Measurements from ENCODE around the gene FCHSD2. TPM values are rescaled to one million over a fixed set of nuclear protein-coding genes. Genes with fewer than 3 reads are reported as not detected.

Gene FCHSD2
- total and polyA plus RNA-seq, 2 of the 13 experiments (the other 11 are each of a cell fraction or from before 2014, with no cell fraction given): 20.5 to 24.8 TPM

DNA sequence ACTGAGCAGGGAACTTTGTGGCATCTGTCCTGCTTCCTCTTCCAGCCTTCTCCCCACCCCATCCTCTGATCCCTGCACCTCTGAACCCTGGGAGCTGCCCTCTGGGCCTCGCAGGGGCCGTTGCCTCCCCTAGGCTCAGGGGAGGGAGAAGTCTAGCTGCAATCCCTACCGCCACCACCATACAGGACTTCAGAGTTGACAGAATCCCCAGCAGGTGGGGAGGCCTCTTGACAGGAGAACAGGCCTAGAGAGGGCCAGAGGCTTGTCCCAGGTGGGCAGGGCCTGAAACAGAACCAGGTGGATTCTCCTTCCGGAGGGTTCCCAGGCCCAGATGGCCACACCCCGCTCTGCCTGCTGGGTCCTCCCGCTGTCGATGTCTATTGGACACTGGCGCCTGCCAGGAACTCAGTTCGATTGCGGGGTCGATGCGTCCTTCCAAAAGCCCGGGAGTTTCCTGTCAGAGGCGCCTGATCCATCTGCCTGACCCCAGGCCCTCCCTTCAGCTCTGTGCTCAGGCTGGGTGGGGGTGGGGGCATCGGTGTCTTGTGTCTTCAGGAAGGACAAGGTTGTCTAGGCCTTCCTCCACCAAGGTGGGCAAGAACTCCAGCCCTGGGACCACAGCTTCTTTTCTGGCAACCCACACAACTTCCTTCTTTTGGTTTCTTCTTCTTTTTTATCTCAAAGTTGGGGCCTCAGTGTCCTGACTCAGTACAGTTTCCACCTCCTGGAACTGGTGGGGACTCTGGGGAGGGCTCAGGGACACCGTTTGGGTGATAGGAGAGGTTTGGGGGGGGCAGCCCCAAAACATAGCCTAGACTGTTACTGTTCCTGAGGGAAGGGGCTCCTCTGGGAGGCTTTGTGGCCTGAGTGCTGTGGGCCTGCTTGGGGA lies 354.7 kb downstream of the FCHSD2 start (continued):
- TF ChIP-seq, protein P1, sequence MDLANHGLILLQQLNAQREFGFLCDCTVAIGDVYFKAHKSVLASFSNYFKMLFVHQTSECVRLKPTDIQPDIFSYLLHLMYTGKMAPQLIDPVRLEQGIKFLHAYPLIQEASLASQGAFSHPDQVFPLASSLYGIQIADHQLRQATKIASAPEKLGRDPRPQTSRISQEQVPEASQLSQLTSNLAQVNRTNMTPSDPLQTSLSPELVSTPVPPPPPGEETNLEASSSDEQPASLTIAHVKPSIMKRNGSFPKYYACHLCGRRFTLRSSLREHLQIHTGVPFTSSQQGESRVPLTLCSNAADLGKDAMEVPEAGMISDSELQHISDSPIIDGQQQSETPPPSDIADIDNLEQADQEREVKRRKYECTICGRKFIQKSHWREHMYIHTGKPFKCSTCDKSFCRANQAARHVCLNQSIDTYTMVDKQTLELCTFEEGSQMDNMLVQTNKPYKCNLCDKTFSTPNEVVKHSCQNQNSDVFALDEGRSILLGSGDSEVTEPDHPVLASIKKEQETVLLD (CRISPR knock-in tag; IDR thresholded peaks at IDR 0.05; ENCODE audit: low read depth): no peak
- no peak; the same call in 1 of the 2 replicates for TF ChIP-seq SIX4 (CRISPR knock-in tag; IDR thresholded peaks at IDR 0.05)
- no peak for TF ChIP-seq GPN1 (CRISPR knock-in tag; IDR thresholded peaks at IDR 0.05; ENCODE audit: borderline replicate concordance)
- no peak for TF ChIP-seq MAFK (conservative IDR thresholded peaks at IDR 0.05 in 1 of 2, IDR thresholded peaks at IDR 0.05 in 1 of 2; ENCODE audit: low read length in 2 of 2)
- peak; percentile 73; the same call in 1 of the 3 replicates for TF ChIP-seq MXI1 (IDR thresholded peaks at IDR 0.05; ENCODE audit: borderline replicate concordance, low read depth, low read length)
- peak; percentile 59; the same call in 1 of the 2 replicates for TF ChIP-seq FOXA3 (CRISPR knock-in tag; IDR thresholded peaks at IDR 0.05)
- no peak; the same call in 1 of the 2 replicates for TF ChIP-seq MYC (CRISPR knock-in tag; IDR thresholded peaks at IDR 0.05; ENCODE audit: borderline replicate concordance)
- peak; percentile 36 for TF ChIP-seq ASH2L (IDR thresholded peaks at IDR 0.05; ENCODE audit: insufficient read length, low read depth, low read length)
- TF ChIP-seq, protein P2, sequence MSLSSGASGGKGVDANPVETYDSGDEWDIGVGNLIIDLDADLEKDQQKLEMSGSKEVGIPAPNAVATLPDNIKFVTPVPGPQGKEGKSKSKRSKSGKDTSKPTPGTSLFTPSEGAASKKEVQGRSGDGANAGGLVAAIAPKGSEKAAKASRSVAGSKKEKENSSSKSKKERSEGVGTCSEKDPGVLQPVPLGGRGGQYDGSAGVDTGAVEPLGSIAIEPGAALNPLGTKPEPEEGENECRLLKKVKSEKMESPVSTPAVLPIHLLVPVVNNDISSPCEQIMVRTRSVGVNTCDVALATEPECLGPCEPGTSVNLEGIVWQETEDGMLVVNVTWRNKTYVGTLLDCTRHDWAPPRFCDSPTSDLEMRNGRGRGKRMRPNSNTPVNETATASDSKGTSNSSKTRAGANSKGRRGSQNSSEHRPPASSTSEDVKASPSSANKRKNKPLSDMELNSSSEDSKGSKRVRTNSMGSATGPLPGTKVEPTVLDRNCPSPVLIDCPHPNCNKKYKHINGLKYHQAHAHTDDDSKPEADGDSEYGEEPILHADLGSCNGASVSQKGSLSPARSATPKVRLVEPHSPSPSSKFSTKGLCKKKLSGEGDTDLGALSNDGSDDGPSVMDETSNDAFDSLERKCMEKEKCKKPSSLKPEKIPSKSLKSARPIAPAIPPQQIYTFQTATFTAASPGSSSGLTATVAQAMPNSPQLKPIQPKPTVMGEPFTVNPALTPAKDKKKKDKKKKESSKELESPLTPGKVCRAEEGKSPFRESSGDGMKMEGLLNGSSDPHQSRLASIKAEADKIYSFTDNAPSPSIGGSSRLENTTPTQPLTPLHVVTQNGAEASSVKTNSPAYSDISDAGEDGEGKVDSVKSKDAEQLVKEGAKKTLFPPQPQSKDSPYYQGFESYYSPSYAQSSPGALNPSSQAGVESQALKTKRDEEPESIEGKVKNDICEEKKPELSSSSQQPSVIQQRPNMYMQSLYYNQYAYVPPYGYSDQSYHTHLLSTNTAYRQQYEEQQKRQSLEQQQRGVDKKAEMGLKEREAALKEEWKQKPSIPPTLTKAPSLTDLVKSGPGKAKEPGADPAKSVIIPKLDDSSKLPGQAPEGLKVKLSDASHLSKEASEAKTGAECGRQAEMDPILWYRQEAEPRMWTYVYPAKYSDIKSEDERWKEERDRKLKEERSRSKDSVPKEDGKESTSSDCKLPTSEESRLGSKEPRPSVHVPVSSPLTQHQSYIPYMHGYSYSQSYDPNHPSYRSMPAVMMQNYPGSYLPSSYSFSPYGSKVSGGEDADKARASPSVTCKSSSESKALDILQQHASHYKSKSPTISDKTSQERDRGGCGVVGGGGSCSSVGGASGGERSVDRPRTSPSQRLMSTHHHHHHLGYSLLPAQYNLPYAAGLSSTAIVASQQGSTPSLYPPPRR (CRISPR knock-in tag; IDR thresholded peaks at IDR 0.05; ENCODE audit: borderline replicate concordance): peak; percentile 71
- TF ChIP-seq ZC3H4 (CRISPR knock-in tag; IDR thresholded peaks at IDR 0.05; ENCODE audit: borderline replicate concordance): no peak
- TF ChIP-seq ETV6 (CRISPR knock-in tag; conservative IDR thresholded peaks at IDR 0.05): no peak
- TF ChIP-seq, protein P3, sequence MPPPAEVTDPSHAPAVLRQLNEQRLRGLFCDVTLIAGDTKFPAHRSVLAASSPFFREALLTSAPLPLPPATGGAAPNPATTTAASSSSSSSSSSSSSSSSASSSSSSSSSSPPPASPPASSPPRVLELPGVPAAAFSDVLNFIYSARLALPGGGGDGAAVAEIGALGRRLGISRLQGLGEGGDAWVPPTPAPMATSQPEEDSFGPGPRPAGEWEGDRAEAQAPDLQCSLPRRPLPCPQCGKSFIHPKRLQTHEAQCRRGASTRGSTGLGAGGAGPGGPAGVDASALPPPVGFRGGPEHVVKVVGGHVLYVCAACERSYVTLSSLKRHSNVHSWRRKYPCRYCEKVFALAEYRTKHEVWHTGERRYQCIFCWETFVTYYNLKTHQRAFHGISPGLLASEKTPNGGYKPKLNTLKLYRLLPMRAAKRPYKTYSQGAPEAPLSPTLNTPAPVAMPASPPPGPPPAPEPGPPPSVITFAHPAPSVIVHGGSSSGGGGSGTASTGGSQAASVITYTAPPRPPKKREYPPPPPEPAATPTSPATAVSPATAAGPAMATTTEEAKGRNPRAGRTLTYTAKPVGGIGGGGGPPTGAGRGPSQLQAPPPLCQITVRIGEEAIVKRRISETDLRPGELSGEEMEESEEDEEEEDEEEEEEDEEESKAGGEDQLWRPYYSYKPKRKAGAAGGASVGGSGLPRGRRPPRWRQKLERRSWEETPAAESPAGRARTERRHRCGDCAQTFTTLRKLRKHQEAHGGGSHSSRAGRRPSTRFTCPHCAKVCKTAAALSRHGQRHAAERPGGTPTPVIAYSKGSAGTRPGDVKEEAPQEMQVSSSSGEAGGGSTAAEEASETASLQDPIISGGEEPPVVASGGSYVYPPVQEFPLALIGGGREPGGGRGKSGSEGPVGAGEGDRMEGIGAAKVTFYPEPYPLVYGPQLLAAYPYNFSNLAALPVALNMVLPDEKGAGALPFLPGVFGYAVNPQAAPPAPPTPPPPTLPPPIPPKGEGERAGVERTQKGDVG (CRISPR knock-in tag; IDR thresholded peaks at IDR 0.05; ENCODE audit: borderline replicate concordance): no peak
- TF ChIP-seq, protein P4, sequence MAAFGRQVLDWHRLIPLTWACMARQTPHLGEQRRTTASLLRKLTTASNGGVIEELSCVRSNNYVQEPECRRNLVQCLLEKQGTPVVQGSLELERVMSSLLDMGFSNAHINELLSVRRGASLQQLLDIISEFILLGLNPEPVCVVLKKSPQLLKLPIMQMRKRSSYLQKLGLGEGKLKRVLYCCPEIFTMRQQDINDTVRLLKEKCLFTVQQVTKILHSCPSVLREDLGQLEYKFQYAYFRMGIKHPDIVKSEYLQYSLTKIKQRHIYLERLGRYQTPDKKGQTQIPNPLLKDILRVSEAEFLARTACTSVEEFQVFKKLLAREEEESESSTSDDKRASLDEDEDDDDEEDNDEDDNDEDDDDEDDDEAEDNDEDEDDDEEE (CRISPR knock-in tag; IDR thresholded peaks at IDR 0.05): no peak
- 0 out of 2 replicates have a peak, but pooled peaks have one; percentile 63 for TF ChIP-seq ZBTB3 (CRISPR knock-in tag; IDR thresholded peaks at IDR 0.05; ENCODE audit: borderline replicate concordance, low read depth)
- TF ChIP-seq ZKSCAN5 (CRISPR knock-in tag; IDR thresholded peaks at IDR 0.05): 0 out of 2 replicates have a peak, but pooled peaks have one; percentile 47
